H1 (cell line): ENCODE measurements around the gene PIK3R3. TPM values are rescaled to one million over a fixed set of nuclear protein-coding genes. Genes with fewer than 3 reads are reported as not detected.

ENCODE experiments used
- CTBP2 ChIP-seq: IDR thresholded peaks from 2 replicates; pipeline ENCODE4 v1.7.0; 2011; ENCODE audit warnings: borderline replicate concordance, mild to moderate bottlenecking, moderate library complexity, mixed read lengths, low read length; ENCODE audit not compliant: insufficient read depth, insufficient read length
- PHF8 ChIP-seq: fragments of 200-600 bp; sonication (generic); conservative IDR thresholded peaks from 2 replicates; pipeline ENCODE4 v1.7.1; 2012; ENCODE audit warnings: low read depth, mild to moderate bottlenecking, inconsistent platforms, low read length, moderate library complexity
- RAD21 ChIP-seq, 2 experiments: IDR thresholded peaks in 1 of 2; conservative IDR thresholded peaks in 1 of 2; 2 replicates each; pipeline ENCODE4 v1.6.1; 2011; ENCODE audit warnings: low read depth in 2 of 2, low read length in 2 of 2, improper control_type of control experiment in 1 of 2, inconsistent platforms in 1 of 2, mild to moderate bottlenecking in 1 of 2, moderate library complexity in 1 of 2
- RFX5 ChIP-seq: IDR thresholded peaks from 2 replicates; pipeline ENCODE4 v1.6.1; 2011; ENCODE audit warnings: low read depth, low read length, improper control_type of control experiment, borderline replicate concordance
- SIRT6 ChIP-seq: IDR thresholded peaks from one replicate; pipeline ENCODE4 v1.7.1; 2012; ENCODE audit warnings: low read length, inconsistent platforms
- SIX5 ChIP-seq: IDR thresholded peaks from 2 replicates; pipeline ENCODE4 v1.6.1; 2011; ENCODE audit warnings: mild to moderate bottlenecking, low read depth, low read length
- SP1 ChIP-seq: IDR thresholded peaks from 2 replicates; pipeline ENCODE4 v1.6.1; 2011; ENCODE audit warnings: low read depth, low read length
- SP2 ChIP-seq: IDR thresholded peaks from 2 replicates; pipeline ENCODE4 v1.6.1; 2012; ENCODE audit warnings: mild to moderate bottlenecking, low read length, inconsistent platforms
- SRF ChIP-seq: IDR thresholded peaks from 2 replicates; pipeline ENCODE4 v1.6.1; 2011; ENCODE audit warnings: mild to moderate bottlenecking, low read depth, low read length, moderate library complexity
- TAF7 ChIP-seq: optimal IDR thresholded peaks from 2 replicates; pipeline ENCODE3; 2011; ENCODE audit warnings: low read depth, mild to moderate bottlenecking, inconsistent platforms, low read length, moderate library complexity, borderline replicate concordance
- TBP ChIP-seq: IDR thresholded peaks from 2 replicates; pipeline ENCODE4 v1.6.1; 2011; ENCODE audit warnings: low read depth, low read length, improper control_type of control experiment
- polyA plus RNA-seq, 7 experiments: library from polyadenylated mRNA; depleted of rRNA in 3 of 7; stranded (reverse) in 5 of 7; unstranded in 2 of 7; fragments of >200 nt in 5 of 7; fragments of 200-250 nt in 2 of 7; gene quantifications; 1 replicate in 5 of 7; 2 replicates in 1 of 7; 4 replicates in 1 of 7; pipeline versions ENCODE4 v1.2.1 to v1.2.3, GENCODE V29; 2011 to 2013; ENCODE audit warnings: missing spikeins in 2 of 7, mixed read lengths in 2 of 7
- total RNA-seq: library from RNA; stranded (reverse); fragmentation: NEBNext Ultra II Directional; extraction: Animal tissue kit (Norgen Biotek cat#: 25700); gene quantifications from 2 replicates; pipeline ENCODE4 v1.2.1, GENCODE V29; 2021
- TF ChIP-seq, protein P1 (sequence below): fragments of 300-600 bp; sonication (generic); IDR thresholded peaks from 2 replicates; pipeline ENCODE4 v1.7.1; 2012; ENCODE audit warnings: low read length, moderate library complexity, mild to moderate bottlenecking, inconsistent platforms; ENCODE audit not compliant: insufficient replicate concordance

PIK3R3 gene
- total and polyA plus RNA-seq, 2 of the 8 experiments (the other 6 are each of a cell fraction or from before 2014, with no cell fraction given) = 5.3 to 13.6 TPM

GRCh38 chr1:46118856-46119255 is 13.6 kb downstream of the PIK3R3 start (continued):
- TF ChIP-seq, protein P1, sequence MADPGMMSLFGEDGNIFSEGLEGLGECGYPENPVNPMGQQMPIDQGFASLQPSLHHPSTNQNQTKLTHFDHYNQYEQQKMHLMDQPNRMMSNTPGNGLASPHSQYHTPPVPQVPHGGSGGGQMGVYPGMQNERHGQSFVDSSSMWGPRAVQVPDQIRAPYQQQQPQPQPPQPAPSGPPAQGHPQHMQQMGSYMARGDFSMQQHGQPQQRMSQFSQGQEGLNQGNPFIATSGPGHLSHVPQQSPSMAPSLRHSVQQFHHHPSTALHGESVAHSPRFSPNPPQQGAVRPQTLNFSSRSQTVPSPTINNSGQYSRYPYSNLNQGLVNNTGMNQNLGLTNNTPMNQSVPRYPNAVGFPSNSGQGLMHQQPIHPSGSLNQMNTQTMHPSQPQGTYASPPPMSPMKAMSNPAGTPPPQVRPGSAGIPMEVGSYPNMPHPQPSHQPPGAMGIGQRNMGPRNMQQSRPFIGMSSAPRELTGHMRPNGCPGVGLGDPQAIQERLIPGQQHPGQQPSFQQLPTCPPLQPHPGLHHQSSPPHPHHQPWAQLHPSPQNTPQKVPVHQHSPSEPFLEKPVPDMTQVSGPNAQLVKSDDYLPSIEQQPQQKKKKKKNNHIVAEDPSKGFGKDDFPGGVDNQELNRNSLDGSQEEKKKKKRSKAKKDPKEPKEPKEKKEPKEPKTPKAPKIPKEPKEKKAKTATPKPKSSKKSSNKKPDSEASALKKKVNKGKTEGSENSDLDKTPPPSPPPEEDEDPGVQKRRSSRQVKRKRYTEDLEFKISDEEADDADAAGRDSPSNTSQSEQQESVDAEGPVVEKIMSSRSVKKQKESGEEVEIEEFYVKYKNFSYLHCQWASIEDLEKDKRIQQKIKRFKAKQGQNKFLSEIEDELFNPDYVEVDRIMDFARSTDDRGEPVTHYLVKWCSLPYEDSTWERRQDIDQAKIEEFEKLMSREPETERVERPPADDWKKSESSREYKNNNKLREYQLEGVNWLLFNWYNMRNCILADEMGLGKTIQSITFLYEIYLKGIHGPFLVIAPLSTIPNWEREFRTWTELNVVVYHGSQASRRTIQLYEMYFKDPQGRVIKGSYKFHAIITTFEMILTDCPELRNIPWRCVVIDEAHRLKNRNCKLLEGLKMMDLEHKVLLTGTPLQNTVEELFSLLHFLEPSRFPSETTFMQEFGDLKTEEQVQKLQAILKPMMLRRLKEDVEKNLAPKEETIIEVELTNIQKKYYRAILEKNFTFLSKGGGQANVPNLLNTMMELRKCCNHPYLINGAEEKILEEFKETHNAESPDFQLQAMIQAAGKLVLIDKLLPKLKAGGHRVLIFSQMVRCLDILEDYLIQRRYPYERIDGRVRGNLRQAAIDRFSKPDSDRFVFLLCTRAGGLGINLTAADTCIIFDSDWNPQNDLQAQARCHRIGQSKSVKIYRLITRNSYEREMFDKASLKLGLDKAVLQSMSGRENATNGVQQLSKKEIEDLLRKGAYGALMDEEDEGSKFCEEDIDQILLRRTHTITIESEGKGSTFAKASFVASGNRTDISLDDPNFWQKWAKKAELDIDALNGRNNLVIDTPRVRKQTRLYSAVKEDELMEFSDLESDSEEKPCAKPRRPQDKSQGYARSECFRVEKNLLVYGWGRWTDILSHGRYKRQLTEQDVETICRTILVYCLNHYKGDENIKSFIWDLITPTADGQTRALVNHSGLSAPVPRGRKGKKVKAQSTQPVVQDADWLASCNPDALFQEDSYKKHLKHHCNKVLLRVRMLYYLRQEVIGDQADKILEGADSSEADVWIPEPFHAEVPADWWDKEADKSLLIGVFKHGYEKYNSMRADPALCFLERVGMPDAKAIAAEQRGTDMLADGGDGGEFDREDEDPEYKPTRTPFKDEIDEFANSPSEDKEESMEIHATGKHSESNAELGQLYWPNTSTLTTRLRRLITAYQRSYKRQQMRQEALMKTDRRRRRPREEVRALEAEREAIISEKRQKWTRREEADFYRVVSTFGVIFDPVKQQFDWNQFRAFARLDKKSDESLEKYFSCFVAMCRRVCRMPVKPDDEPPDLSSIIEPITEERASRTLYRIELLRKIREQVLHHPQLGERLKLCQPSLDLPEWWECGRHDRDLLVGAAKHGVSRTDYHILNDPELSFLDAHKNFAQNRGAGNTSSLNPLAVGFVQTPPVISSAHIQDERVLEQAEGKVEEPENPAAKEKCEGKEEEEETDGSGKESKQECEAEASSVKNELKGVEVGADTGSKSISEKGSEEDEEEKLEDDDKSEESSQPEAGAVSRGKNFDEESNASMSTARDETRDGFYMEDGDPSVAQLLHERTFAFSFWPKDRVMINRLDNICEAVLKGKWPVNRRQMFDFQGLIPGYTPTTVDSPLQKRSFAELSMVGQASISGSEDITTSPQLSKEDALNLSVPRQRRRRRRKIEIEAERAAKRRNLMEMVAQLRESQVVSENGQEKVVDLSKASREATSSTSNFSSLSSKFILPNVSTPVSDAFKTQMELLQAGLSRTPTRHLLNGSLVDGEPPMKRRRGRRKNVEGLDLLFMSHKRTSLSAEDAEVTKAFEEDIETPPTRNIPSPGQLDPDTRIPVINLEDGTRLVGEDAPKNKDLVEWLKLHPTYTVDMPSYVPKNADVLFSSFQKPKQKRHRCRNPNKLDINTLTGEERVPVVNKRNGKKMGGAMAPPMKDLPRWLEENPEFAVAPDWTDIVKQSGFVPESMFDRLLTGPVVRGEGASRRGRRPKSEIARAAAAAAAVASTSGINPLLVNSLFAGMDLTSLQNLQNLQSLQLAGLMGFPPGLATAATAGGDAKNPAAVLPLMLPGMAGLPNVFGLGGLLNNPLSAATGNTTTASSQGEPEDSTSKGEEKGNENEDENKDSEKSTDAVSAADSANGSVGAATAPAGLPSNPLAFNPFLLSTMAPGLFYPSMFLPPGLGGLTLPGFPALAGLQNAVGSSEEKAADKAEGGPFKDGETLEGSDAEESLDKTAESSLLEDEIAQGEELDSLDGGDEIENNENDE = no peak
- no peak for TF ChIP-seq TBP
- no peak for TF ChIP-seq TAF7
- no peak for TF ChIP-seq PHF8
- no peak for TF ChIP-seq SP1
- no peak for TF ChIP-seq RAD21 (IDR thresholded peaks at IDR 0.05 in 1 of 2, conservative IDR thresholded peaks at IDR 0.05 in 1 of 2; ENCODE audit: low read depth in 2 of 2, low read length in 2 of 2)
- TF ChIP-seq CTBP2 = no peak
- no peak for TF ChIP-seq SIX5
- TF ChIP-seq SIRT6 = no peak
- TF ChIP-seq SRF = no peak
- TF ChIP-seq RFX5 = no peak
- no peak for TF ChIP-seq SP2
